H9 (cell line): ENCODE data around the gene TRIM65. TPM values are rescaled to one million over a fixed set of nuclear protein-coding genes. Genes with fewer than 3 reads are reported as not detected.

Experiments
- DNase-seq: peaks from one replicate; pipeline ENCODE4 v3.0.0-alpha.2; 2017
- H2AFZ ChIP-seq: one replicate; pipeline ENCODE4 v1.6.1; 2013; ENCODE audit warnings: mild to moderate bottlenecking, low read length, control low read depth, moderate library complexity
- H2AK5ac ChIP-seq: 2 replicates; pipeline ENCODE4 v1.6.1; 2013; ENCODE audit warnings: low read length, control low read depth, mixed read lengths; ENCODE audit not compliant: insufficient read length
- H2BK120ac ChIP-seq: one replicate; pipeline ENCODE4 v1.6.1; 2013; ENCODE audit warnings: low read depth, mild to moderate bottlenecking, low read length, control low read depth, inconsistent platforms; ENCODE audit not compliant: poor library complexity, severe bottlenecking
- H2BK12ac ChIP-seq: 2 replicates; pipeline ENCODE4 v1.6.1; 2013; ENCODE audit warnings: low read length, control low read depth, mixed read lengths, low read depth; ENCODE audit not compliant: insufficient read length
- H2BK15ac ChIP-seq: 2 replicates; pipeline ENCODE4 v1.6.1; 2013; ENCODE audit warnings: low read depth, low read length, control low read depth
- H2BK20ac ChIP-seq: one replicate; pipeline ENCODE4 v1.6.1; 2013; ENCODE audit warnings: low read depth, mild to moderate bottlenecking, low read length, control low read depth, inconsistent platforms; ENCODE audit not compliant: poor library complexity, severe bottlenecking
- H2BK5ac ChIP-seq: 2 replicates; pipeline ENCODE4 v1.6.1; 2013; ENCODE audit warnings: low read length, control low read depth, mixed read lengths; ENCODE audit not compliant: insufficient read length
- H3K14ac ChIP-seq: 2 replicates; pipeline ENCODE4 v1.6.1; 2013; ENCODE audit warnings: low read length, control low read depth; ENCODE audit not compliant: insufficient read depth
- H3K18ac ChIP-seq: 2 replicates; pipeline ENCODE4 v1.6.1; 2013; ENCODE audit warnings: low read depth, mild to moderate bottlenecking, mixed read lengths, low read length, control low read depth; ENCODE audit not compliant: insufficient read length
- H3K23ac ChIP-seq: 2 replicates; pipeline ENCODE4 v1.6.1; 2013; ENCODE audit warnings: low read length, control low read depth, mixed read lengths, low read depth; ENCODE audit not compliant: insufficient read length
- H3K23me2 ChIP-seq: 2 replicates; pipeline ENCODE4 v1.6.1; 2013; ENCODE audit warnings: low read depth, mild to moderate bottlenecking, mixed read lengths, low read length, control low read depth; ENCODE audit not compliant: insufficient read length, poor library complexity, severe bottlenecking
- H3K27ac ChIP-seq: 2 replicates; pipeline ENCODE4 v1.5.1; 2013; ENCODE audit warnings: low read length, control low read depth, mixed read lengths, low read depth; ENCODE audit not compliant: insufficient read length
- H3K27me3 ChIP-seq: 2 replicates; pipeline ENCODE4 v1.6.1; 2013; ENCODE audit warnings: low read length, control low read depth, inconsistent platforms; ENCODE audit not compliant: insufficient read depth
- H3K4ac ChIP-seq: 2 replicates; pipeline ENCODE4 v1.6.1; 2013; ENCODE audit warnings: low read depth, mild to moderate bottlenecking, control low read depth, inconsistent platforms, low read length, moderate library complexity
- H3K4me1 ChIP-seq: 2 replicates; pipeline ENCODE4 v1.6.1; 2013; ENCODE audit warnings: low read length, control low read depth, inconsistent platforms; ENCODE audit not compliant: insufficient read depth
- H3K4me2 ChIP-seq: 2 replicates; pipeline ENCODE4 v1.6.1; 2013; ENCODE audit warnings: low read length, control low read depth, mixed read lengths; ENCODE audit not compliant: insufficient read length, insufficient read depth
- H3K56ac ChIP-seq: 2 replicates; pipeline ENCODE4 v1.6.1; 2013; ENCODE audit warnings: low read depth, mild to moderate bottlenecking, mixed read lengths, low read length, control low read depth; ENCODE audit not compliant: insufficient read length
- H3K79me1 ChIP-seq: 2 replicates; pipeline ENCODE4 v1.6.1; 2013; ENCODE audit warnings: low read depth, mild to moderate bottlenecking, moderate library complexity, low read length, control low read depth, inconsistent platforms; ENCODE audit not compliant: insufficient read depth, poor library complexity, severe bottlenecking
- H3K79me2 ChIP-seq: 2 replicates; pipeline ENCODE4 v1.6.1; 2013; ENCODE audit warnings: low read length, control low read depth, inconsistent platforms; ENCODE audit not compliant: insufficient read depth
- H3K9ac ChIP-seq: 2 replicates; pipeline ENCODE4 v1.6.1; 2013; ENCODE audit warnings: low read length, control low read depth, mixed read lengths; ENCODE audit not compliant: insufficient read length; ENCODE audit errors: extremely low read depth
- H3K9me3 ChIP-seq: one replicate; pipeline ENCODE4 v1.6.1; 2013; ENCODE audit warnings: low read depth, low read length, inconsistent platforms; ENCODE audit not compliant: control insufficient read depth
- H3T11ph ChIP-seq: one replicate; pipeline ENCODE4 v1.6.1; 2013; ENCODE audit warnings: mild to moderate bottlenecking, low read length, control low read depth, inconsistent platforms
- H4K20me1 ChIP-seq: one replicate; pipeline ENCODE4 v1.6.1; 2013; ENCODE audit not compliant: control insufficient read depth, insufficient read length, insufficient read depth
- H4K5ac ChIP-seq: 2 replicates; pipeline ENCODE4 v1.6.1; 2013; ENCODE audit warnings: low read depth, mild to moderate bottlenecking, mixed read lengths, low read length, control low read depth; ENCODE audit not compliant: insufficient read length
- H4K8ac ChIP-seq: replicated peaks from 2 replicates; pipeline ENCODE4 v1.6.1; 2013; ENCODE audit warnings: low read length, control low read depth, mixed read lengths, low read depth; ENCODE audit not compliant: insufficient read length
- H4K91ac ChIP-seq: 2 replicates; pipeline ENCODE4 v1.6.1; 2013; ENCODE audit warnings: low read depth, mild to moderate bottlenecking, moderate library complexity, mixed read lengths, low read length, control low read depth; ENCODE audit not compliant: insufficient read length
- H3K27ac Mint-ChIP-seq, 3 experiments: 2 replicates in 2 of 3; 3 replicates in 1 of 3; pipeline ENCODE4 v1.8.0; 2020 to 2021; ENCODE audit warnings: mixed read lengths in 3 of 3, mild to moderate bottlenecking in 1 of 3, moderate library complexity in 1 of 3
- H3K27me3 Mint-ChIP-seq: 2 replicates; pipeline ENCODE4 v1.8.0; 2021; ENCODE audit warnings: low read depth, mild to moderate bottlenecking, moderate library complexity, mixed read lengths
- H3K36me3 Mint-ChIP-seq, 3 experiments: 2 replicates in 2 of 3; 3 replicates in 1 of 3; pipeline ENCODE4 v1.8.0; 2020 to 2021; ENCODE audit warnings: low read depth in 3 of 3, mixed read lengths in 3 of 3; ENCODE audit not compliant: insufficient read depth in 1 of 3
- H3K4me1 Mint-ChIP-seq, 2 experiments: 2 replicates each; pipeline ENCODE4 v1.8.0; 2020; ENCODE audit warnings: mixed read lengths in 2 of 2
- H3K4me3 Mint-ChIP-seq, 2 experiments: 2 replicates in 1 of 2; 3 replicates in 1 of 2; pipeline ENCODE4 v1.8.0; 2020 to 2021; ENCODE audit warnings: mild to moderate bottlenecking in 2 of 2, mixed read lengths in 2 of 2, moderate library complexity in 1 of 2
- H3K9me3 Mint-ChIP-seq, 2 experiments: 2 replicates in 1 of 2; 3 replicates in 1 of 2; pipeline ENCODE4 v1.8.0; 2020; ENCODE audit warnings: mild to moderate bottlenecking in 2 of 2, mixed read lengths in 2 of 2, moderate library complexity in 1 of 2
- WGBS: extraction: QIAGEN DNeasy Blood & Tissue Kit; methylation state at CpG from one replicate; pipeline ENCODE4 v1.1.7; 2013; ENCODE audit warnings: missing lambda C conversion rate, low lambda C conversion rate, mixed read lengths; ENCODE audit not compliant: insufficient read length; ENCODE audit errors: extremely low coverage; 5-methylcytosine and 5-hydroxymethylcytosine counted together
- total RNA-seq: library from RNA; stranded (reverse); gene quantifications from 2 replicates; pipeline ENCODE4 v1.2.1, GENCODE V29; 2021
- TF ChIP-seq, protein P1 (sequence below): fragments of 200-600 bp; sonication (generic); conservative IDR thresholded peaks from 3 replicates; pipeline ENCODE4 v1.8.0; 2021; ENCODE audit warnings: antibody characterized with exemption, mild to moderate bottlenecking

TRIM65 gene
- total RNA-seq, 1 experiment from 2014 or later, result 34.1 TPM

DNA sequence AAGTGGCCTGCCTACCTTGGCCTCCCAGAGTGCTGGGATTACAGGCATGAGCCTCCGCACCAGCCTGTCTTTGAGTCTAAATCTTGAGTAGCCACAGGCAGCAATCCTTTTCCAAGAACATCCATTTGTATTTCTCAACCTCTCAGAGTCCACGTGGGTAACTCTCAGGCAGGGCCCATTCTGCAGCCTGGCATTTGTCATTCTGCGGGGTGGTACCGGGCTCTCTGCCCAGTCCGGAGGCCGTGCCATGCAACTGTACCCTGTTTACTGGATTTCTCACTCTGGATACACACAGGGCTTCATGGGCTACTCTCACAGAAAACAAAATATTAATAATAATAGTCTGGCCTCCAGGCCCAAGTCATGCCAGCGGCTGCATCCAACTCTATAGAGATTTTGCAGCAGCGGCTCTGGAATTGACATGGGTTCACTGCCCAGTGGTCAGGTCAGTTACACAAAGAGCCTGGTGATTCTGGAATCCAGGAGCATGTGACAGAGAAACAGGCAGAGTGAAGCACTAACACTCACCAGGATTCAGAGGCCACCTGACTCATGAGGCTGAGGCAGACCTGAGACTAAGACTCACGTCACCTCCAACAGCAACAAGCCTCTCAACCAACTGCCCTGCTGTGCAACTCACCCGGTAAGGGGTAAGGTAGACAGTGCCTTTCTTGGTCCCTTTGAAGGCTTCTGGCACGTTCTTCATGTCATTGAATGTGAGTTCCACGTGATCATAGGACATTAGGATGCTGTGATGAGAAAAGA lies 45.6 kb downstream of the TRIM65 start:
- Histone ChIP-seq H3K4me1 (peaks cover 5% of the 10 kb centered on the region), H2BK12ac (no peak overlapping the region), H2AK5ac (no peak overlapping the region), H3K4ac (no peak overlapping the region), H3K79me1 (peaks cover 4% of the 10 kb centered on the region), H3K27ac (no peak overlapping the region), H4K91ac (no peak overlapping the region), H3K79me2 (peaks cover 5% of the 10 kb centered on the region; the same call in 1 of the 2 replicates), H3K27me3 (no peaks in the 10 kb centered on the region), H2BK20ac (no peak overlapping the region), H4K8ac (no peak overlapping the region), H3K18ac (no peak overlapping the region), H2AFZ (no peak overlapping the region), H2BK120ac (no peak overlapping the region), H4K20me1 (peaks cover 2% of the 10 kb centered on the region), H3K23me2 (peaks cover 2% of the 10 kb centered on the region), H3T11ph (no peak overlapping the region), H3K4me2 (no peak overlapping the region), H3K9ac (no peak overlapping the region), H4K5ac (no peak overlapping the region), H3K14ac (no peak overlapping the region), H2BK5ac (no peak overlapping the region), H3K23ac (no peak overlapping the region), H3K9me3 (no peaks in the 10 kb centered on the region), H2BK15ac (no peak overlapping the region), H3K56ac (no peak overlapping the region)
- DNase-seq, result no peak
- H3K36me3 Mint-ChIP-seq, result peaks cover 22 to 51% (median 48%) of the 10 kb centered on the region in 3 experiments
- H3K4me3 Mint-ChIP-seq, result no peak overlapping the region
- no peak overlapping the region for H3K27ac Mint-ChIP-seq
- TF ChIP-seq, protein P1, sequence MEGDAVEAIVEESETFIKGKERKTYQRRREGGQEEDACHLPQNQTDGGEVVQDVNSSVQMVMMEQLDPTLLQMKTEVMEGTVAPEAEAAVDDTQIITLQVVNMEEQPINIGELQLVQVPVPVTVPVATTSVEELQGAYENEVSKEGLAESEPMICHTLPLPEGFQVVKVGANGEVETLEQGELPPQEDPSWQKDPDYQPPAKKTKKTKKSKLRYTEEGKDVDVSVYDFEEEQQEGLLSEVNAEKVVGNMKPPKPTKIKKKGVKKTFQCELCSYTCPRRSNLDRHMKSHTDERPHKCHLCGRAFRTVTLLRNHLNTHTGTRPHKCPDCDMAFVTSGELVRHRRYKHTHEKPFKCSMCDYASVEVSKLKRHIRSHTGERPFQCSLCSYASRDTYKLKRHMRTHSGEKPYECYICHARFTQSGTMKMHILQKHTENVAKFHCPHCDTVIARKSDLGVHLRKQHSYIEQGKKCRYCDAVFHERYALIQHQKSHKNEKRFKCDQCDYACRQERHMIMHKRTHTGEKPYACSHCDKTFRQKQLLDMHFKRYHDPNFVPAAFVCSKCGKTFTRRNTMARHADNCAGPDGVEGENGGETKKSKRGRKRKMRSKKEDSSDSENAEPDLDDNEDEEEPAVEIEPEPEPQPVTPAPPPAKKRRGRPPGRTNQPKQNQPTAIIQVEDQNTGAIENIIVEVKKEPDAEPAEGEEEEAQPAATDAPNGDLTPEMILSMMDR, result no peak
- peaks cover 7 to 10% of the 10 kb centered on the region in 2 experiments for H3K4me1 Mint-ChIP-seq
- H3K27me3 Mint-ChIP-seq, result no peaks in the 10 kb centered on the region
- no peaks in the 10 kb centered on the region for H3K9me3 Mint-ChIP-seq
- no CpG with 5 or more reads among the region's 12 CpGs for WGBS
